NCI-H345 treated with DMSO at 0.1 percent for 48 hours (cell line): ENCODE measurements around the gene FHAD1.
A peak's percentile ranks its signal among the peaks of the same experiment; 100 is the strongest.

Experiments
- DNase-seq: peaks from one replicate; lab custom pipeline; 2025; ENCODE audit not compliant: unreplicated experiment; lab: John Stamatoyannopoulos, UW

Gene FHAD1

DNA sequence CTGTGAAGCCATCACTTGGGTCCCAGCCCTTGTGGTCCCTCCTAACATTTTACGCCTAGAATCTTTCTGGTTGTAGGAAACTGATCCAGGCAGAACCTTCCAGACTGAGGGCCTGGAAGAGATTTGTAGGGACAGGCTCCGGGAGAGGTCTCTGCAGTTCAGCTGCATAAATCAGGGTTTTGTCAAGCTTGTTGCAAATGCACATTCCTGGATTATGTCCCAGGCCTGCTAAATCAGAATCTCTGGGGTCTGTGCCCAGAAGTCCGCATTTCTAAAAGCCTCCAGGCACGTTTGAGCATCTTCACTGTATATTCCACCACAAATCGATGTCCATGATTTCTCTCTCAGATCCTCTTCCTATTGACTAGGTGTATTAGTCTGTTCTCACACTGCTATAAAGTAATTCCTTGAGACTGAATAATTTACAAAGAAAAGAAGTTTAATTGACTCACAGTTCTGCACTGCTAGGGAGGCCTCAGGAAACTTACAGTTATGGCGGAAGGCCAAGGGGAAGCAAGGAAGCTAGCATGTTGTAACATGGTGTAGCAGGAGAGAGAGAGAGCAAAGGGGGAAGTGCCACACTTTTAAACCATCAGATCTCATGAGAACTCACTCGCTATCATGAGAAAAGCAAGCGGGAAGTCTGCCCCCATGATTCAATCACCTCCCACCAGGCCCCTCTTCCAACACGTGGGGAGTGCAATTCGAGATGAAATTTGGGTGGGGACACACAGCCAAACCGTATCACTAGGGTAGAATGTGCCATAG, 1.2 kb upstream of the FHAD1 start:
- DNase-seq = no peak

- DNase-seq = no peak
These were observed 1.2 kb downstream of the FHAD1 start for GRCh38 chr1:15248216-15248615.

DNA sequence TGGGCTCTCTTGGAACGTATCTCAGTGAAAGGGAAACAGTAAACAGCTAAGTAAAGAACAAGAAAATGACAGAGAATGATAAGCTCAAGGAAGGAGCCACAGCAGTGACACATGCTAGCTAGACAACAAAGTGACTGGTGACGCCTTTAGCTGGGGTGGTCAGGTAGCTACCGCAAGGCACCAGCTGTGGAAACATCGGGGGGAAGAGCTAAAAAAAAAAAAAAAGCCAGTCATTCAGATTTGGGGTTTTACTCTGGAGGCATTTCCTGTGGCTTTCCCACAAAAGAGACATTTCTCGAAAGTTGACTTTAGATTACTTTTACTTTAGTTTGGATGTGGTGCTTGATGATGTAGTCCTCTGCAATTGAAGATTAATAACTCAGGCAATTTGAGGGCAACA, 2.1 kb downstream of the FHAD1 start:
- DNase-seq = no peak

- no peak for DNase-seq
These were observed 5.1 kb downstream of the FHAD1 start for GRCh38 chr1:15251857-15252835.

GRCh38 chr1:15254559-15254958, 7.5 kb downstream of the FHAD1 start:
- no peak for DNase-seq

DNA sequence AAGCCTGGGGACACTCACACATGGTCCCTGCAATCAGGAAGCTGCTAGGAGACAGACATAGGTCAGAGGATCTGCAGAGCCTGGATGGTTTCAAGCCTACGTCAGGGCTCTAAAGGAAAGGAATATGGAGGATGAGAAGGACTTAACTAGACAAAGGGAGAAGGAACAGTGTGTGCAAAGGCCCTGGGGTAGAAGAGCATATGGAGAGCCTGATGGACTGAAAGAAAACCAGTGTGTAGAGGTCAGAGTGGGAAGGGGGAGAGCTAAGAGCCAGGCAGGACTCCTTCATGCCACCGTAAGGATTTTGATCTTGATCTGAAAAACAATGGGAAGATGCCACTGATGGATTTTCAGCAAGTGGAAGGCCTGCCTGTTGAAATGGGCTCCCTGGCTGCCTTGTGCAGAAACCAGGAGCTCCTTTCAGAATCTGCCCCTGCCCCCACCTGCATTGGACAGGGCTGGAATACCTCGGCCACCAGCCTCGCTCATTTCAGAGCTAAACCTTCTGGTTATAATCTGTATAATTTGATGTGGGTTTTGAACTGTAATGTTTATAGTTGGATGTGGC, 8.6 kb downstream of the FHAD1 start:
- DNase-seq = no peak

GRCh38 chr1:15256584-15256983, 9.6 kb downstream of the FHAD1 start:
- DNase-seq = no peak

- DNase-seq = no peak
These were observed 10.3 kb downstream of the FHAD1 start for GRCh38 chr1:15257309-15257708.

DNA sequence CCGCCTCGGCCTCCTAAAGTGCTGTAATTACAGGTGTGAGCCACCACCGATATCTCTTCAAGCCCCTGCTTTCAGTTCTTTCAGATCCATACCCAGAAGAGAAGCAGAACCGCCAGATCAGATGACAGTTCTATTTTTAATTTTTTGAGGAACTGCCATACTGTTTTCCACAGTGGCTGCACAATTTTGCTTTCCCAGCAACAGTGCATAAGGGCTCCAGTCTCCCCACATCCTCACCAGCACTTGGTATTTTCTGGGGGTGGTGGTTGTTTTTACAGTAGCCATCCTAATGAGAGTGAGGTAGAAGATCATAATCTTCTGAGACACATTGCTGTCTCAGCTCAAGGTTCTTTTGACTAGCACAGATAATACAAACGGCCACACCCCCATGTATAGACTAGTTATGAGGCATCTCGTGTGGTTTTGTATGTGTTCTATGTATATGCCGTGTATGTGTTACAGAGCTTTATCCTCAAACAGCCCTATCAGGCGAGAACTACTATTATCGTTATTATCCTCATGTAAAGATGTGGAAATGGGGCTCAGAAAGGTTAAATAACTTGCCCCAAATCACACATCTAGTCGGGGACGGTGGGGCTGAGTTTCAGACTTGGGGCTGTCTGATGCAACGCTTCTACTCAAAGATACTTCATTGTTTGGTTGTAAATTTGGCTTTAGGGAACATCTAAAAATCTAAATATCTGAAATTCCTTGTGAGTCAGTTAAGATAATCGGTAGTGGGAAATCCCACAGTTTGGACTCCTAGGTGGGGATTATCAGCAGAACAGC, 12.0 kb downstream of the FHAD1 start:
- no peak for DNase-seq

GRCh38 chr1:15259622-15260007, 12.6 kb downstream of the FHAD1 start:
- no peak for DNase-seq

- no peak for DNase-seq
These were observed 13.6 kb downstream of the FHAD1 start for GRCh38 chr1:15260418-15261154.

DNA sequence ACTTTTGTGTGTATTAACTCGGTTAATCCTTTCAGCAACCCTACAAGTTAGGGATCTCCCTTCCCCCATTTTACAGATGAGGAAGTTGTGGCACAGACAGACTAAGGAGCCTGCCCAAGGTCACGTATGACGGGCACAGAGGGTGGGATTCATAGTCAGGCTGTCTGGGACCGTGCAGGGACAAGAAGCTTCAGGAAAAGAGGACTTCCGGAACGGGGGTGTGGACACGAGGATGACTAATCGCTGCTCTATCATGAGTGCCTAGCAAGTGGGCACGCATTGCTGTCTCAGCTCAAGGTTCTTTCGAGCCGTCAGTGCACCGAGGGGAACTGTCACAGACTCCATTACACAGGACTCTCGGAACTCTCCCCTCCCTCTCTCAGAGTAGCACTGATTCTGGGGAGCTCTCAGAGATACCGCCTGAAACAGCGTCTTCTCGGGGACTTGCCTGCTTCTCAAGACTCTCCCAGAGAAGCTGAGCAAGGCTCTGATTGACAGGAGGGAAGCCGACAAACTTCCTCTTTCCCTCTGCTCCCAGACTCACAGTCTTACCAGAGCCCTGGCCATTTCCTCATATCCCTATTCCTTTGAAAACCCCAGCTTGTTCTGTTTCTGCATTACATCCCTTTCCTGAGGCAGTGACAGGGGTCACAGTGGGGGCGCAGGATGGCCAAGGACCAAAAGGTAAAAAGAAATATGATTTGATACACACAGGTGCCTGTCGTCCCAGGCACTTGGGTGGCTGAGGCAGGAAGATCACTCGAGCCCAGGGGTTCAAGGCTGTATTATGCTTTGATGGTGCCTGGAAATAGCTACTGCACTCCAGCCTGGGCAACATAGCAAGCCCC, 14.4 kb downstream of the FHAD1 start:
- no peak for DNase-seq

DNA sequence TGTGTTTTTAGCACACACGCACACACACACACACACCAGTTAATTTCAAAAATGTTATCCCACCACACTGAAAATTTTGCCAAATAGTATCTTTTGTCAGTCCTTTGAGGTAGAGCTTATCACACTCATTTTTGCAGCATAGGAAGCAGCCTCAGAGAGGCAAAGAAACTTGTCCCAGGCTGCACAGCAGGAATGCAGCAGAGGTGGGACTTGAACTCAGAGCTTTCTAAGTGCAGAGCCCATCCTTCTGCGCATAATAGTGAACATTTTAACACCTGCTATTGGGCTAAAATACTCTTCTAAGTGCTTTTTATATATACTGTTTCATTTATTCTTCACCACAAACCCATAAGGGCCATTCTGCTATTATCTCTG, 15.0 kb downstream of the FHAD1 start:
- no peak for DNase-seq

DNA sequence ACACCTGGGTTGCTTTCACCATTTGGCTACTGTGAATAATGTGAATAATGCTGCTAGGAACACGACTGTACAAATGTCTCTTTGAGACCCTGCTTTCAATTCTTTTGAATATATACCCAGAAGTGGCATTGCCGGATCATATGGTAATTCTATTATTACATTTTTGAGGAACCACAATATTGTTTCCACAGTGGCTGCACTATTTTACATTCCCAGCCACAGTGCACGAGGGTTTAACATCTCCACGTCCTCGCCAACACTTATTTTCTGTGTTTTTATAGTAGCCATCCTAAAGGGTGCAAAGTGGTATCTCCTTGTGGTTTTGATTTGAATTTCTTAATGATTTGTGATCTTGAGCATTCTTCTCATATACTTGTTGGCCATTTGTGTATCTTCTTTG, 15.7 kb downstream of the FHAD1 start:
- no peak for DNase-seq

DNA sequence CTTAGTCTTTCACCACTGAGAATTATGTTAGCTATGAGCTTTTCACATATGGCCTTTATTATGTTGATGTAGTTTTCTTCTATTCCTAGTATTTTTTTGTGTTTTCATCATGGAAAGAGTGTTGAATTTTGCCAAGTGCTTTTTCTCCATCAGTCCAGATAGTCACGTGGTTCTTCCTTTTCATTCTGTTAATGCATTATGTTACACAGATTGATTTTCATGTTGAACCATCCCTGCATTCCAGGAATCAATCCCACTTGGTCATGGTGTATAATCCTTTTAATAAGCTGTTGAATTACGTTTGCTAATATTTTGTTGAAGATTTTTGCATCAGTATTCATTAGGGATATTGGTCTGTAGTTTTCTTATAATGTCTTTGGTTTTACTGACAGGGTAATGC, 17.7 kb downstream of the FHAD1 start:
- DNase-seq = no peak

- DNase-seq = no peak
These were observed 24.2 kb downstream of the FHAD1 start for GRCh38 chr1:15271196-15271595.

DNA sequence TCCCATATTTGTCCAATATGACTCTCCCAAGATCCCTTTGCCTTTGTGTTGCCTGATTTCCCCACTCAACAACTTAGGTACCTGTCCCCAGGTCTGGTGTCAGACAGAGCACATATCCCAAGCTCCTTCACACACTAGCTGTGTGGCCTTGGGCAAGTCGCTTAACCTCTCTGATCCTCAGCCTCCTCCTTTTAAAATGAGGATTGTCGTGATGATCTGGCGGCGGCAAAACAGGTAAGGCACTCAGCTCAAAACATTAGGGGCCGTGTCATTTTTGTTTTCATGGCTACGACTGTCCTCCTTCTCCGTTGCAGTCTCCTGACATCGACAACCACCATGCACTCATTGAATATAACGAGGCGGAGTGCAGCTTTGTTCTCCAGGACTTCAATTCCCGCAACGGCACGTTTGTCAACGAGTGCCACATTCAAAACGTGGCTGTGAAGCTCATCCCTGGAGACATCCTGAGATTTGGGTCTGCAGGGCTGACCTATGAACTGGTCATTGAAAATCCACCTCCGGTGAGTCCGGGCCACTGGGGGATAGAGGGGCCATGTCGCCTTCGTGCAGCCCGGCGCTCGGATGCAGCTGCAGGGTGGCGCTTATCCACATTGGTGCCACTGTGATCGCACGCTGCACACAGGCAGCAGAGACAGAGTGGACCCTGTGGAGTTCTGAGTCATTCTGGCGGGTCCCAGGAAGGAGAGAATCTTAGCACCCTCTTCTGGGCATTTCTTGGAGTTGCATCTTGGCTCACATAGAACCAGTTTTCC, 25.2 kb downstream of the FHAD1 start:
- peak; percentile 54 for DNase-seq

- DNase-seq = no peak
These were observed 25.7 kb downstream of the FHAD1 start for GRCh38 chr1:15272782-15273127.

DNA sequence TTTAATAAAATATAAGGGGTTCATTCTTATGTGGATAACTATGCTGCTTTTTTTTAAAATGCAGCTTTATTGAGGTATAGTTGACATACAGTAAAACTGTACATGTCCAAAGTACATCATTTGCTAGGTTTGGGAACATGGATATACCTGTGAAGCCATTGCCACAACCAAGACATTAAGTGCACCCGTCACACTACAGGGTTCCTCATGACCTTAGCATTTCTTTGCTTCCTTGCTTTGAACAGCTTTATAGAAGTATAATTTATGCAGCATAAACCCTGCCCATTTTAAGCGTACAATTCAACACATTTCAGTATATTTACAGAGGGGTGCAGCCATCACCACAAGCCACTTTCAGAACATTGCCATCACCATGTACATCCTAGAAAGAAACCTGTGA, 26.3 kb downstream of the FHAD1 start:
- DNase-seq = no peak
